GM19238 (cell line): ENCODE data around the gene MYT1.
"Not testable (repeated sequence)": the region's sequence is repeated elsewhere in the genome, so short reads cannot be mapped to it uniquely, and the experiment has no call there.

Source experiments
- DNase-seq: peaks from one replicate; pipeline ENCODE4 v3.0.0; 2011; ENCODE audit warnings: low spot score; ENCODE audit not compliant: insufficient read length

MYT1 gene

GRCh38 chr20:64166721-64167615 lies 2.7 kb downstream of the MYT1 start:
- DNase-seq = no peak

- no peak for DNase-seq
Observed at GRCh38 chr20:64167676-64168075, 3.4 kb downstream of the MYT1 start.

GRCh38 chr20:64168381-64169090 lies 4.3 kb downstream of the MYT1 start:
- DNase-seq = no peak

GRCh38 chr20:64169091-64169560 lies 4.9 kb downstream of the MYT1 start:
- no peak for DNase-seq

- no peak for DNase-seq
Observed at GRCh38 chr20:64171211-64171610, 7.0 kb downstream of the MYT1 start.

GRCh38 chr20:64173116-64173515 lies 8.9 kb downstream of the MYT1 start:
- DNase-seq = no peak

- DNase-seq = no peak
Observed at GRCh38 chr20:64176551-64176950, 12.3 kb downstream of the MYT1 start.

GRCh38 chr20:64176971-64177370 lies 12.7 kb downstream of the MYT1 start:
- DNase-seq = no peak

- DNase-seq = no peak
Observed at GRCh38 chr20:64177384-64177783, 13.1 kb downstream of the MYT1 start.

GRCh38 chr20:64177787-64178186 lies 13.5 kb downstream of the MYT1 start:
- DNase-seq = no peak

- not testable (repeated sequence) for DNase-seq
Observed at GRCh38 chr20:64178925-64179324, 14.7 kb downstream of the MYT1 start.

GRCh38 chr20:64179805-64180204 lies 15.6 kb downstream of the MYT1 start:
- no peak for DNase-seq

GRCh38 chr20:64180673-64181072 lies 16.4 kb downstream of the MYT1 start:
- DNase-seq = no peak

GRCh38 chr20:64181391-64181790 lies 17.1 kb downstream of the MYT1 start:
- no peak for DNase-seq

- DNase-seq = no peak
Observed at GRCh38 chr20:64182146-64182865, 18.1 kb downstream of the MYT1 start.

- no peak for DNase-seq
Observed at GRCh38 chr20:64183313-64183712, 19.1 kb downstream of the MYT1 start.

- DNase-seq = no peak
Observed at GRCh38 chr20:64184795-64185194, 20.5 kb downstream of the MYT1 start.

GRCh38 chr20:64185276-64185900 lies 21.1 kb downstream of the MYT1 start:
- DNase-seq = no peak

- DNase-seq = no peak
Observed at GRCh38 chr20:64186071-64186598, 21.9 kb downstream of the MYT1 start.

GRCh38 chr20:64187213-64187612 lies 23.0 kb downstream of the MYT1 start:
- DNase-seq = not testable (repeated sequence)

GRCh38 chr20:64188091-64188490 lies 23.8 kb downstream of the MYT1 start:
- no peak for DNase-seq
